Neural progenitor cell (in vitro differentiated cells): ENCODE data around the gene BCAS3. TPM values are rescaled to one million over a fixed set of nuclear protein-coding genes. Genes with fewer than 3 reads are reported as not detected.

Experiments
- DNase-seq: peaks from one replicate; pipeline ENCODE4 v3.0.0-alpha.2; 2016; ENCODE audit warnings: low spot score
- H2AFZ ChIP-seq: fragments of 200-600 bp; sonication (generic); replicated peaks from 2 replicates; pipeline ENCODE4 v1.6.1; 2016; ENCODE audit warnings: antibody characterized with exemption
- H3F3A ChIP-seq: fragments of 200-600 bp; sonication (generic); 2 replicates; pipeline ENCODE4 v1.6.1; 2016; ENCODE audit warnings: antibody characterized with exemption, low read depth
- H3K27ac ChIP-seq: fragments of 200-600 bp; sonication (generic); 2 replicates; pipeline ENCODE4 v1.5.1; 2016; ENCODE audit warnings: mild to moderate bottlenecking
- H3K27me3 ChIP-seq: fragments of 200-600 bp; sonication (generic); 2 replicates; pipeline ENCODE4 v1.6.1; 2016; ENCODE audit warnings: mild to moderate bottlenecking, moderate library complexity
- H3K36me3 ChIP-seq: fragments of 200-600 bp; sonication (generic); 2 replicates; pipeline ENCODE4 v1.5.1; 2016
- H3K4me1 ChIP-seq: fragments of 200-600 bp; sonication (generic); 2 replicates; pipeline ENCODE4 v1.6.1; 2016; ENCODE audit warnings: mixed run types
- H3K4me2 ChIP-seq: fragments of 200-600 bp; sonication (generic); 2 replicates; pipeline ENCODE4 v1.6.1; 2016
- H3K4me3 ChIP-seq: fragments of 200-600 bp; sonication (generic); 2 replicates; pipeline ENCODE4 v1.5.1; 2016
- H3K79me2 ChIP-seq: fragments of 200-600 bp; sonication (generic); 2 replicates; pipeline ENCODE4 v1.6.1; 2016; ENCODE audit warnings: low read depth
- H3K9ac ChIP-seq: fragments of 200-600 bp; sonication (generic); 2 replicates; pipeline ENCODE4 v1.6.1; 2016
- H3K9me3 ChIP-seq: fragments of 200-600 bp; sonication (generic); 2 replicates; pipeline ENCODE4 v1.5.1; 2016; ENCODE audit warnings: low read depth
- H4K20me1 ChIP-seq: fragments of 200-600 bp; sonication (generic); 2 replicates; pipeline ENCODE4 v1.6.1; 2016; ENCODE audit warnings: low read depth
- H3K27ac Mint-ChIP-seq: 3 replicates; pipeline ENCODE4 v1.8.0; 2021; ENCODE audit warnings: mixed read lengths
- H3K27me3 Mint-ChIP-seq: 2 replicates; pipeline ENCODE4 v1.8.0; 2022; ENCODE audit warnings: low read depth, mild to moderate bottlenecking, inconsistent platforms, moderate library complexity, mixed read lengths; ENCODE audit not compliant: insufficient read depth
- H3K36me3 Mint-ChIP-seq: 3 replicates; pipeline ENCODE4 v1.8.0; 2021; ENCODE audit warnings: mixed read lengths
- H3K4me1 Mint-ChIP-seq: 3 replicates; pipeline ENCODE4 v1.8.0; 2021; ENCODE audit warnings: mixed read lengths
- H3K4me3 Mint-ChIP-seq: 3 replicates; pipeline ENCODE4 v1.8.0; 2021; ENCODE audit warnings: mild to moderate bottlenecking, moderate library complexity, mixed read lengths
- H3K9me3 Mint-ChIP-seq: 3 replicates; pipeline ENCODE4 v1.8.0; 2020; ENCODE audit warnings: mixed read lengths
- CTCF ChIP-seq: fragments of 200-600 bp; sonication (generic); IDR thresholded peaks from 2 replicates; pipeline ENCODE4 v1.5.1; 2017; ENCODE audit warnings: antibody characterized with exemption, mild to moderate bottlenecking
- EZH2 ChIP-seq: fragments of 200-600 bp; sonication (generic); IDR thresholded peaks from 2 replicates; pipeline ENCODE4 v1.6.1; 2017; ENCODE audit warnings: antibody characterized with exemption, mild to moderate bottlenecking, moderate library complexity
- EZH2phosphoT487 ChIP-seq: fragments of 200-600 bp; sonication (generic); IDR thresholded peaks from 2 replicates; pipeline ENCODE4 v1.6.1; 2017; ENCODE audit warnings: antibody characterized with exemption
- total RNA-seq: library from RNA; depleted of rRNA; stranded (reverse); fragments of >200 nt; gene quantifications from 2 replicates; pipeline ENCODE4 v1.2.3, GENCODE V29; 2015; ENCODE audit warnings: low replicate concordance

BCAS3 gene
- total RNA-seq, 1 donor from 2014 or later: 60.9 TPM

DNA sequence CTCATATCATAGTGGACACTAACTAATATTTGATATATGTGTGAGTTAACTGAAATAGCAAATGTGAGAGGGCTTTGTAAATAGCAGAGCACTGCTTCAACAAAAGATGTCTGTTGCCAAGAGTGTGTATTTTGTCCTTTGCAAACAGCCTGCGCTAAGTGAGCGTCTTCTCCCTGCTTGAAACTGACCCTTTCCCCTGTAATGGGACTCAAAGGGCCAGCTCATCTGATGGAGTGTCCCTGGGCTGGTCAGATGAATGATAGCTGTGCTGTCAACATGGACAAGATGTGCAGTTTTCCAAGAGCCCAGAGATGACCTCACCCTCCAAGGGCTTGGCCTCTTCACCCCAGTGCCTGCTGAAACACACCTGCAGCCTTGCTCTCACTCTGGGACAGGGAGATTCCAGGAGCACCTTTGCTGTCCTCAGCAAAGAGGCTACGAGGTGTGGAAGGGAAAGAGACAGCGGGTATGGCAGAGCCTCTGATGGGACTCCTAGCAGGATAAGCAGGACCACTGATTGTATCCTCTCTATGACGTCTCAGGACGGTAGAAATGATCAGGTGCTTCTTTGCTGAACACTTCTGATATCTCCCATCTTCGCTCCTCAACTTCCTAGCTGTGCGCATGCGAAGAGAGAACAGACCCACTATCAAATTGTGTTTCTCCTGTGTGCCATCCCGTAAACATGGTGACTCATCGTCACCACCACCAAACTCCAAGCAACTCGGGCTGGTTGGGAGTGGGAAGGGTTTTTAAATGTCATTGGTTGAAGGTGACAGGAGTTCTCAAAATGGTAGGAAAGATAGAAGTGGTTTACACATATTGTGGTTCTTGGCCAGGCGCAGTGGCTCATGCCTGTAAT, 686.2 kb downstream of the BCAS3 start:
- H3K4me2 ChIP-seq: no peak overlapping the region
- no peaks in the 10 kb centered on the region for H3K79me2 ChIP-seq
- H2AFZ ChIP-seq: no peak overlapping the region
- no peaks in the 10 kb centered on the region for H3K27me3 Mint-ChIP-seq
- H3F3A ChIP-seq: peaks cover 11% of the 10 kb centered on the region
- H3K4me3 ChIP-seq: no peak overlapping the region
- H3K9me3 Mint-ChIP-seq: no peaks in the 10 kb centered on the region
- H3K27ac Mint-ChIP-seq: no peak overlapping the region
- TF ChIP-seq CTCF (no peak), EZH2 (no peak)
- H3K4me1 Mint-ChIP-seq: peaks cover 21% of the 10 kb centered on the region
- H3K36me3 ChIP-seq: no peaks in the 10 kb centered on the region
- H3K27ac ChIP-seq: no peak overlapping the region
- H4K20me1 ChIP-seq: peaks cover 10% of the 10 kb centered on the region
- DNase-seq: no peak
- peaks cover 13% of the 10 kb centered on the region for H3K4me1 ChIP-seq
- no peaks in the 10 kb centered on the region for H3K9me3 ChIP-seq
- H3K27me3 ChIP-seq: no peaks in the 10 kb centered on the region
- no peak overlapping the region for H3K9ac ChIP-seq
- no peaks in the 10 kb centered on the region for H3K36me3 Mint-ChIP-seq
- H3K4me3 Mint-ChIP-seq: no peak overlapping the region

DNA sequence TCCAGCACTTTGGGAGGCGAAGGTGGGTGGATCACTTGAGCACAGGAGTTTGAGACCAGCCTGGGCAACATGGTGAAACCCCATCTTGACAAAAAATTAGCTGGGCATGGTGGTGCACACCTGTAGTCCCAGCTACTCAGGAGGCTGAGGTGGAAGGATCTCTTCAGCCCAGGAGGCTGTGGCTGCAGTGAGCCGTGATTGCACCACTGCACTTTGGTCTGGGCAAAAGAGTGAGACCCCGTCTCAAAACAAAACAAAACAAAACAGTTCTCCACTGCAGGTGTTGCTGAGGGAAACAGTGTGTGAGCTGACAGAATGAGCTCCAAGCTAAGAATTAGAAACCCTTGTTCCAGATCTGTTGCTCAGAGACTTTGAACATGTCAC, 686.8 kb downstream of the BCAS3 start:
- Histone ChIP-seq H3K9ac (no peak overlapping the region), H4K20me1 (peaks cover 3% of the 10 kb centered on the region), H3K4me3 (no peak overlapping the region), H3K79me2 (no peaks in the 10 kb centered on the region), H3K4me2 (no peak overlapping the region), H3K4me1 (peaks cover 13% of the 10 kb centered on the region), H3K27ac (no peak overlapping the region), H3F3A (peaks cover 10% of the 10 kb centered on the region), H3K36me3 (no peaks in the 10 kb centered on the region), H3K27me3 (no peaks in the 10 kb centered on the region), H3K9me3 (no peaks in the 10 kb centered on the region), H2AFZ (no peak overlapping the region)
- no peak for DNase-seq
- Mint-ChIP-seq H3K27me3 (no peaks in the 10 kb centered on the region), H3K9me3 (no peaks in the 10 kb centered on the region), H3K4me3 (no peak overlapping the region), H3K36me3 (no peaks in the 10 kb centered on the region), H3K27ac (no peak overlapping the region), H3K4me1 (peaks cover 23% of the 10 kb centered on the region)
- TF ChIP-seq CTCF (no peak), EZH2 (no peak), EZH2phosphoT487 (no peak)

DNA sequence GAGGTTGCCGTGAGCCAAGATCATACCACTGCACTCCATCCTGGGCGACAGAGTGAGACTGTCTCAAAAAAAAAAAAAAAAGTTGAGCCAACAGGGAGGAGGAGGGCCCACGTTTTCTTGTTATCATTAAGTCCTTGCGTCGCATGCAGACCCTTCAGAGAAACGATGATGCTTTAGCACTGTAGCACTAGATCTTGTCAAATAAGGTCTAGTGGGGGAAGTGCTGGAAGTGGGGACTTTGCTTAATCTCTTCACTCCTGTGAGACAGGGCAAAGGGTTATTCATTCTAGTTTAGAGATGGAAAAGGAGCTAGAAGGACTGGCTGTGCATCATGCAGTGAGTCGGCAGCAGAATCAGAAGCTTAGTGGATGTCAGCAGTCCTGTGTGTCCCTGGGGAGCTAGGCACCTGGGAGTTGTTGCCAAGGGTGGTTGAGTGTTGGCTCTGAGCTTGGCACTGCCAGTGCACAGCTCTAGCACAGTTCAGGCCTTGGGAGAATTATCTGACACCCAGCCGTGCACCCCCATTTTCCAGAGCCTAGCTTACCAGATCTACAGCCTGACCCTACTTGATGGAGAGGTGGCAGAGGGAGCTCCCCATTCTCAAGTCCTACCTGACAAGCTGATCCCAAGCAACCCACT, 688.5 kb downstream of the BCAS3 start:
- no peak overlapping the region for H3K9ac ChIP-seq
- H3K4me2 ChIP-seq: no peak overlapping the region
- no peak overlapping the region for H3K27ac Mint-ChIP-seq
- no peaks in the 10 kb centered on the region for H3K36me3 Mint-ChIP-seq
- no peaks in the 10 kb centered on the region for H3K27me3 ChIP-seq
- H3K9me3 Mint-ChIP-seq: no peaks in the 10 kb centered on the region
- no peak overlapping the region for H3K4me3 ChIP-seq
- H3K4me1 ChIP-seq: peaks cover 14% of the 10 kb centered on the region
- peaks cover 8% of the 10 kb centered on the region for H3F3A ChIP-seq
- no peak overlapping the region for H3K27ac ChIP-seq
- TF ChIP-seq EZH2 (no peak), CTCF (no peak), EZH2phosphoT487 (no peak)
- no peaks in the 10 kb centered on the region for H4K20me1 ChIP-seq
- no peak overlapping the region for H3K4me3 Mint-ChIP-seq
- H3K4me1 Mint-ChIP-seq: peaks cover 25% of the 10 kb centered on the region
- H3K79me2 ChIP-seq: no peaks in the 10 kb centered on the region
- no peaks in the 10 kb centered on the region for H3K9me3 ChIP-seq
- H3K36me3 ChIP-seq: no peaks in the 10 kb centered on the region
- H2AFZ ChIP-seq: no peak overlapping the region
- no peaks in the 10 kb centered on the region for H3K27me3 Mint-ChIP-seq
- no peak for DNase-seq
